Calu3 (cell line): ENCODE measurements around the gene REPS1. TPM values are rescaled to one million over a fixed set of nuclear protein-coding genes. Genes with fewer than 3 reads are reported as not detected.

Experiments
- BruUV-seq: library from RNA; stranded (reverse); fragments of 400-500 nt; replicated peaks from 2 replicates; lab custom pipeline; 2021; lab: Mats Ljungman, UMichigan
- CTCF ChIA-PET: fragments of 300-600 bp; sonication (Branson Sonifier 250); formaldehyde crosslinking; loops from one replicate; lab custom pipeline; 2022; ENCODE audit warnings: antibody characterized with exemption; lab: Charles Lee
- DNase-seq: peaks from one replicate; pipeline ENCODE4 v3.0.0; 2022
- H3K27ac Mint-ChIP-seq: one replicate; pipeline ENCODE4 v1.8.0; 2022; ENCODE audit warnings: mixed read lengths; ENCODE audit not compliant: unreplicated experiment
- H3K27me3 Mint-ChIP-seq: one replicate; pipeline ENCODE4 v1.8.0; 2022; ENCODE audit warnings: mixed read lengths; ENCODE audit not compliant: unreplicated experiment
- H3K36me3 Mint-ChIP-seq: one replicate; pipeline ENCODE4 v1.8.0; 2022; ENCODE audit warnings: mild to moderate bottlenecking, moderate library complexity, mixed read lengths; ENCODE audit not compliant: insufficient read depth, unreplicated experiment
- H3K4me1 Mint-ChIP-seq: one replicate; pipeline ENCODE4 v1.8.0; 2022; ENCODE audit warnings: mild to moderate bottlenecking, low read depth, mixed read lengths; ENCODE audit not compliant: unreplicated experiment
- H3K4me3 Mint-ChIP-seq: one replicate; pipeline ENCODE4 v1.8.0; 2022; ENCODE audit warnings: mild to moderate bottlenecking, low read depth, moderate library complexity, mixed read lengths; ENCODE audit not compliant: unreplicated experiment
- H3K9me3 Mint-ChIP-seq: one replicate; pipeline ENCODE4 v1.8.0; 2022; ENCODE audit warnings: low read depth, mixed read lengths; ENCODE audit not compliant: unreplicated experiment
- intact Hi-C: fragments of 100-400 bp; cut with micrococcal nuclease; formaldehyde crosslinking; loops from one replicate; pipeline ENCODE4 v1.10.0; 2022; ENCODE audit not compliant: unreplicated experiment
- total RNA-seq: library from RNA; stranded (reverse); gene quantifications from 2 replicates; pipeline ENCODE4 v1.2.3, GENCODE V29; 2022
- TF ChIP-seq, protein P1 (sequence below): fragments of 200-600 bp; IDR thresholded peaks from one replicate; pipeline ENCODE4 v1.8.0; 2022; ENCODE audit warnings: antibody characterized with exemption; ENCODE audit not compliant: unreplicated experiment

REPS1 gene
- total RNA-seq, 1 experiment from 2014 or later = 29.5 TPM

DNA sequence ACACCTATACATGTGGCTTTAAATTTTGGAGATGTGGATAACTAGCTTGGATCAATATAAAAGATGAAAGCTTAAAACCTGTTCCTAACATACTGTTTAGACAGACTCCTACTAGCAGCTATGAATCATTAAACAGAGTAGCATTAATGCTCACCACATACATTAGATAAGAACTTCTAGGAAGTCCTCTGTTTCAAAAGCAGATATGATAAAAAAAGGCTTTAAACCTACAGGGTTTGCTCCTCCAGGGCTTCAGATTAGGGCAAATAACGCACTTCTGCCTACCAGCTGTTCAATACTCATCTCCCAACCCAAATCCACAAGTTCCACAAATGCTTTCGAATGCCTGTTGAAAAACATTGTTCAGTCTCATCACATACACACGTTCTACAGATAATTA, 1.5 kb downstream of the REPS1 start:
- peaks cover 21% of the 10 kb centered on the region for H3K36me3 Mint-ChIP-seq
- peak overlapping the region; percentile 60 for H3K27ac Mint-ChIP-seq
- H3K4me3 Mint-ChIP-seq = peak overlapping the region; percentile 79
- no peak for DNase-seq
- intact Hi-C loops = loop anchor here (5.0 kb wide), 1 partner anchor 41 kb away; the partner anchor contains the start of gene ABRACL
- CTCF ChIA-PET = interaction anchor here (0.5 to 1.9 kb wide), 3 partner anchors 36 to 170 kb away, joined by 3 to 5 read pairs (median 3); no protein-coding TSS in a partner anchor
- no peaks in the 10 kb centered on the region for H3K9me3 Mint-ChIP-seq
- H3K4me1 Mint-ChIP-seq = no peaks in the 10 kb centered on the region
- no peaks in the 10 kb centered on the region for H3K27me3 Mint-ChIP-seq
- BruUV-seq = no TSS peak
- TF ChIP-seq, protein P1, sequence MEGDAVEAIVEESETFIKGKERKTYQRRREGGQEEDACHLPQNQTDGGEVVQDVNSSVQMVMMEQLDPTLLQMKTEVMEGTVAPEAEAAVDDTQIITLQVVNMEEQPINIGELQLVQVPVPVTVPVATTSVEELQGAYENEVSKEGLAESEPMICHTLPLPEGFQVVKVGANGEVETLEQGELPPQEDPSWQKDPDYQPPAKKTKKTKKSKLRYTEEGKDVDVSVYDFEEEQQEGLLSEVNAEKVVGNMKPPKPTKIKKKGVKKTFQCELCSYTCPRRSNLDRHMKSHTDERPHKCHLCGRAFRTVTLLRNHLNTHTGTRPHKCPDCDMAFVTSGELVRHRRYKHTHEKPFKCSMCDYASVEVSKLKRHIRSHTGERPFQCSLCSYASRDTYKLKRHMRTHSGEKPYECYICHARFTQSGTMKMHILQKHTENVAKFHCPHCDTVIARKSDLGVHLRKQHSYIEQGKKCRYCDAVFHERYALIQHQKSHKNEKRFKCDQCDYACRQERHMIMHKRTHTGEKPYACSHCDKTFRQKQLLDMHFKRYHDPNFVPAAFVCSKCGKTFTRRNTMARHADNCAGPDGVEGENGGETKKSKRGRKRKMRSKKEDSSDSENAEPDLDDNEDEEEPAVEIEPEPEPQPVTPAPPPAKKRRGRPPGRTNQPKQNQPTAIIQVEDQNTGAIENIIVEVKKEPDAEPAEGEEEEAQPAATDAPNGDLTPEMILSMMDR = no peak

DNA sequence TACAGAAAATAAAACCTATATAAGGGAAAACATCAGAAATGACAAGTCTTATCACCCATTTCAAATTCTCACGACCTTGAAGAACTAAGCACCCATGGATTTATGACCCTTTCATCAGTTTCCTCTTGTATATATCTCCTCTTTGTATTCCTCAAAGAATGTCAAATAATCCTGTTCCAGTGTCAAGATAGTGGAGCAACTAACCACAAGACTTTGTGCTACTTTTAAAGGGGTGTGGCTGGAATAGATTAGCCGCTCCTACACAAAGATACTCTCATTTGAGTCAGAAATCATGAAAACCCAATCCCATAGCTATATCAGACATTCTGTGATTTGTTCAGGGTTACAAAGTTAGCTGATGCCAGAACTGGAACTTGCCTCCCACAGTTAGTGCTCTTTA, 6.6 kb downstream of the REPS1 start:
- CTCF ChIA-PET = no interaction called here
- no TSS peak for BruUV-seq
- Mint-ChIP-seq H3K36me3 (no peaks in the 10 kb centered on the region), H3K9me3 (no peaks in the 10 kb centered on the region), H3K27ac (no peak overlapping the region), H3K4me1 (peaks cover 9% of the 10 kb centered on the region), H3K4me3 (no peak overlapping the region), H3K27me3 (no peaks in the 10 kb centered on the region)
- intact Hi-C loops = no loop called here
- no peak for DNase-seq
- TF ChIP-seq, protein P1 = no peak

DNA sequence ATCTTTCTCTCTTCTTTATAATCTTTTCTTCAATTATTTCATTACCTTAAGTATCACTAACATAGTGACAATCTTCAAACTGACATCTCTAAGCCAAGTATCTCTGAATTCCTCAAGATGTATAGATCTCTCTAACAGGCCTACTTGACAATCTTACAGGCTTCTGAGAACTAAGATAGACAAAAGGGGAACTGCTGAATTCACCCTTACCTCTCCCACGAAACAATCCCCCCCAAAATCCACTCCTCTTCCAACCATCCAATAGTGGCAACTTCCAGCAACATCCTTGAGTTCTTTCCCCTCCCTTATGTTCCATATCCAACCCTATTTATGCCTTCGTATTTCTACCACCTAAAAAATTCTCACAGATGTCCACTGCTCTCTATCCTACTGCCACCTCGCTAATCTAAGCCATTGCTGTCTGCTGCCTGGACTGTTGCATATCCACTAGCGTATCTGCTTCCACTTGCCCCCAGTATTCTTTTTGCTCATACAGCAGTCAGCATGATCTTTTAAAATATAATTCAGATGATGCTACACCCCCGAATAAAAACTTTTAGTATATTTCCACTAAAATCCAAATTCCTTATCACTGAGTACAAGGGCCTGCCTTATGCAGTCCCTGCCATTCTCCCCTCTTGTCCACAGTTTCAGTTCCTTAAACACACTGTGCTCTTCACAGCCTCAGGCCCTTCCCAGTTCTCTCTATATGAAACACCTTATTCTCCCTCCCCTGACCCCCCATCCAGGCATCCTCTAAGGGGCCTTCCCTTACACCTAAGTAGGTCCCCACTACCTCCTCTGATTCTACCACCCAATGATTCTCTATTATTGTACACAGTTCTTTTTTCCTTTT, 8.0 kb downstream of the REPS1 start:
- DNase-seq = no peak
- no peaks in the 10 kb centered on the region for H3K9me3 Mint-ChIP-seq
- H3K4me1 Mint-ChIP-seq = peaks cover 9% of the 10 kb centered on the region
- H3K27ac Mint-ChIP-seq = no peak overlapping the region
- BruUV-seq = no TSS peak
- intact Hi-C loops = no loop called here
- TF ChIP-seq, protein P1 = no peak
- no peaks in the 10 kb centered on the region for H3K27me3 Mint-ChIP-seq
- CTCF ChIA-PET = interaction anchor here (0.6 kb wide), 1 partner anchor 27 kb away, joined by 4 read pairs; no protein-coding TSS in a partner anchor
- no peaks in the 10 kb centered on the region for H3K36me3 Mint-ChIP-seq
- no peak overlapping the region for H3K4me3 Mint-ChIP-seq

DNA sequence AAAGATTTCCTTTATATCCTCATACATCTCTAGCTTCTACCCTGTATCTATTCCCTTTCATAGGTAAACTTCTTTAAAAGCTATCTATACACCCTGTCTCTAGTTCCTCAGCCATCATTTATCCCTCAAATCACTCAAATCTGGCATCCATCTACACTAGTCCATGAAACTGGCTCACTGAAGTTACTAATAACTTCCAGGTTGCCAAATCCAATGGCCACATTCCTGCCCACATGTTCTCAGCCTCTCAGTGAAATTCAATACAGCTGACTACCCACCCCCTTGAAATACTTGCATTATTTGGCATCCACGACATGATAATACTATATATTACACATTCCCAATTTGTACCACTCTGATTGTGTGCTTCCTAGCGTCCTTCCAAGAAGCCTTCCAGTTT, 8.7 kb downstream of the REPS1 start:
- H3K4me3 Mint-ChIP-seq = no peak overlapping the region
- TF ChIP-seq, protein P1 = no peak
- no peak overlapping the region for H3K27ac Mint-ChIP-seq
- H3K4me1 Mint-ChIP-seq = peaks cover 9% of the 10 kb centered on the region
- no peaks in the 10 kb centered on the region for H3K27me3 Mint-ChIP-seq
- no peak for DNase-seq
- BruUV-seq = no TSS peak
- H3K9me3 Mint-ChIP-seq = no peaks in the 10 kb centered on the region
- CTCF ChIA-PET = interaction anchor here (0.6 kb wide), 1 partner anchor 26 kb away, joined by 4 read pairs; no protein-coding TSS in a partner anchor
- H3K36me3 Mint-ChIP-seq = no peaks in the 10 kb centered on the region
- intact Hi-C loops = no loop called here
